Adrenal gland (tissue), 12 donors: Measurements from ENCODE around the gene RPS6KC1. TPM values are rescaled to one million over a fixed set of nuclear protein-coding genes. Genes with fewer than 3 reads are reported as not detected.

Experiments used
- DNase-seq, 7 donors: peaks; one replicate each; pipeline ENCODE4 v3.0.0-alpha.2; 2019 to 2020
- H3K27ac ChIP-seq, 5 donors: fragments of 200-600 bp; sonication (generic) in 4 of 5; 1 replicate in 3 of 5; 2 replicates in 2 of 5; pipeline versions ENCODE4 v1.5.1 to v1.8.0; 2016 to 2020; ENCODE audit warnings: mild to moderate bottlenecking in 1 of 5
- H3K27me3 ChIP-seq: fragments of 200-600 bp; 2 replicates; pipeline ENCODE4 v1.8.0; 2021
- H3K36me3 ChIP-seq, 2 donors: fragments of 200-600 bp; replicated peaks in 1 of 2; 1 replicate in 1 of 2; 2 replicates in 1 of 2; pipeline versions ENCODE4 v1.5.1 to v1.8.0; 2018 to 2022
- H3K4me1 ChIP-seq, 2 donors: fragments of 200-600 bp; replicated peaks in 1 of 2; 1 replicate in 1 of 2; 2 replicates in 1 of 2; pipeline versions ENCODE4 v1.5.1 to v1.8.0; 2018 to 2021
- H3K4me3 ChIP-seq, 4 donors: fragments of 200-600 bp; sonication (generic) in 3 of 4; one replicate each; pipeline ENCODE4 v1.5.1; 2016 to 2018
- H3K9me3 ChIP-seq, 3 donors: fragments of 200-600 bp; sonication (generic) in 1 of 3; replicated peaks in 1 of 3; 1 replicate in 2 of 3; 2 replicates in 1 of 3; pipeline versions ENCODE4 v1.5.1 to v1.8.0; 2016 to 2021
- POLR2A ChIP-seq, 2 donors: fragments of 450-650 bp; IDR thresholded peaks; one replicate each; pipeline ENCODE4 v1.6.1; 2017; ENCODE audit warnings: antibody characterized with exemption in 2 of 2, mild to moderate bottlenecking in 2 of 2, moderate library complexity in 1 of 2
- WGBS, 4 donors: extraction: QIAGEN DNeasy Blood & Tissue Kit in 2 of 4; methylation state at CpG; one replicate each; pipeline versions ENCODE4 v1.1.5 to v1.1.7; 2013 to 2017; 5-methylcytosine and 5-hydroxymethylcytosine counted together
- intact Hi-C, 2 donors: fragments of 100-400 bp; cut with DNase I; formaldehyde crosslinking; loops; one replicate each; pipeline versions ENCODE4 v1.14.1 to v1.15.0; 2022 to 2023
- polyA plus RNA-seq, 3 donors: library from polyadenylated mRNA; stranded (reverse); fragments of 200-250 nt in 2 of 3; fragments of 350-450 nt in 1 of 3; fragmentation: Illumina TruSeq in 1 of 3; extraction: RNeasy Lipid Tissue Mini Kit (QIAGEN cat#74804) in 1 of 3; gene quantifications; one replicate each; pipeline ENCODE4 v1.2.3, GENCODE V29; 2013 to 2014
- total RNA-seq, 9 donors: library from RNA; depleted of rRNA in 4 of 9; stranded (reverse); fragments of >200 nt in 4 of 9; fragments of 120-200 nt in 1 of 9; fragmentation: NEBNext Ultra II Directional in 1 of 9; extraction: Animal tissue kit (Norgen Biotek cat#: 25700) in 1 of 9; gene quantifications; one replicate each; pipeline versions ENCODE4 v1.1.0 to v1.2.4, GENCODE V29; 2013 to 2023
- TF ChIP-seq, protein P1 (sequence below), 6 experiments: fragments of 450-650 bp in 4 of 6; fragments of 200-600 bp in 2 of 6; sonication (generic) in 1 of 6; IDR thresholded peaks; 1 replicate in 5 of 6; 2 replicates in 1 of 6; pipeline versions ENCODE4 v1.5.1 to v1.8.0; 2016 to 2021; ENCODE audit warnings: antibody characterized with exemption in 6 of 6, mild to moderate bottlenecking in 2 of 6, moderate library complexity in 1 of 6
- donor health status: healthy with polysubstance abuse.
- donor health status: Bipolar disorder and iron deficiency.
- donor health status: DM: yes; HTN: yes; CAD: no.
- donor health status: DM: no; HTN: no; CAD: no.
- donor health status: DM: no; HTN: no; CAD: no.
- donor health status: DM: yes; HTN: yes; CAD: no.

RPS6KC1 gene
- total and polyA plus RNA-seq, 12 donors = 7.6 to 67.2 (median 26.2) TPM

DNA sequence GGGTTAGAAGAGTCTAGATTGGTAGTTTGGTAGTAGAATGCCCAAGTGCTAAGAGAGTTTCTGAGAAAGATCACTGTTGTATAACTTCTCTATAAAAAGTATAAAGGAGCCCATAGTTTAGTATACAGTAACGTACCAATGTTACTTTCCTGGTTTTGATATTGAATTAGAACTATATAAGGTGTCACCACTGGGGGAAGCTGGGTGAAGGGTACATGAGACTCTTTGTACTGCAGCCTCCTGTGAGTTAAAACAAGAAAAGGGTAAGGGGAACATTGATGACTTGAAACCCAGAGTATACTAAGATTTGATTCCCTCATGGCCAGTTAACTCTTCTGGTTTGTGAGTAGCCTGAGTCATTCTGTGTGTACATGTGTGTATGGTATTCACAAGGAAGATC lies 129.8 kb downstream of the RPS6KC1 start:
- Histone ChIP-seq H3K27ac (no peak overlapping the region), H3K9me3 (peaks cover 0 to 2% (median under 1%) of the 10 kb centered on the region in 3 donors), H3K36me3 (no peaks in the 10 kb centered on the region), H3K27me3 (no peaks in the 10 kb centered on the region), H3K4me3 (no peak overlapping the region), H3K4me1 (no peaks in the 10 kb centered on the region)
- TF ChIP-seq, protein P1, sequence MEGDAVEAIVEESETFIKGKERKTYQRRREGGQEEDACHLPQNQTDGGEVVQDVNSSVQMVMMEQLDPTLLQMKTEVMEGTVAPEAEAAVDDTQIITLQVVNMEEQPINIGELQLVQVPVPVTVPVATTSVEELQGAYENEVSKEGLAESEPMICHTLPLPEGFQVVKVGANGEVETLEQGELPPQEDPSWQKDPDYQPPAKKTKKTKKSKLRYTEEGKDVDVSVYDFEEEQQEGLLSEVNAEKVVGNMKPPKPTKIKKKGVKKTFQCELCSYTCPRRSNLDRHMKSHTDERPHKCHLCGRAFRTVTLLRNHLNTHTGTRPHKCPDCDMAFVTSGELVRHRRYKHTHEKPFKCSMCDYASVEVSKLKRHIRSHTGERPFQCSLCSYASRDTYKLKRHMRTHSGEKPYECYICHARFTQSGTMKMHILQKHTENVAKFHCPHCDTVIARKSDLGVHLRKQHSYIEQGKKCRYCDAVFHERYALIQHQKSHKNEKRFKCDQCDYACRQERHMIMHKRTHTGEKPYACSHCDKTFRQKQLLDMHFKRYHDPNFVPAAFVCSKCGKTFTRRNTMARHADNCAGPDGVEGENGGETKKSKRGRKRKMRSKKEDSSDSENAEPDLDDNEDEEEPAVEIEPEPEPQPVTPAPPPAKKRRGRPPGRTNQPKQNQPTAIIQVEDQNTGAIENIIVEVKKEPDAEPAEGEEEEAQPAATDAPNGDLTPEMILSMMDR (IDR thresholded peaks at IDR 0.05) = no peak
- 89 to 100% (median 97%) methylated on average over 1 of the region's 1 CpG for WGBS, 4 donors
- DNase-seq = no peak
- intact Hi-C loops = no loop called here

DNA sequence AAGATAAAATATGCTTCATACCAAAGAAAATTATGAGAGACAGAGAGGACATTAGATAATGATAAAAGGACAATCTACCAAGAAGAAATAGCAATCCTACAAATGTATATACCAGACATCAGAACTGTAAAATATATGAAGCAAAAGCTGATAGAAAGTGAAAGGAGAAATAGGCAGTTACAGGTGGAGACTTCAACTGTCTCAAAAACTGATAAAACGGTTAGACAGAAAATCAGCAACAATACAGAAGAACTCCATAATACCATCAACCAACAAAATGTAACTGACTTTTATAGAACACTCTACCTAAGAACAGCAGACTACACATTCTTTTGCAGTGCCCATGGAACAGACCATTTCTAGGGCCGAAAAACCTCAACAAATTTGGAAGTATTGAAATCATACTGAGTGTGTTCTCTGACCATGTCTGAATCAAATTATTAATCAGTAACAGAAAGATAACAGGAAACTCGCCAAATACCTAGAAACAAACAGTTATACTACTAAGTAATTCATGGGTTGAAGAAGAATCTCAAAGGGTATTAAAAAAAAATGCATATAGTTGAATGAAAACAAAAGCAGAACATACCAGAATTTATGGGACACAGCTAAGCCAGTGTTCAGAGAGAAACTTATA lies 132.1 kb downstream of the RPS6KC1 start:
- H3K27ac ChIP-seq = no peak overlapping the region
- no peak overlapping the region for H3K4me3 ChIP-seq
- no peaks in the 10 kb centered on the region for H3K4me1 ChIP-seq
- DNase-seq = no peak
- H3K9me3 ChIP-seq = peaks cover 0 to 12% (median 8%) of the 10 kb centered on the region in 3 donors
- intact Hi-C loops = no loop called here
- no peaks in the 10 kb centered on the region for H3K36me3 ChIP-seq
- H3K27me3 ChIP-seq = no peaks in the 10 kb centered on the region
- TF ChIP-seq POLR2A (IDR thresholded peaks at IDR 0.05) = no peak
- TF ChIP-seq, protein P1 (IDR thresholded peaks at IDR 0.05) = no peak
- WGBS, 4 donors = 93 to 97% (median 94%) methylated on average over 3 of the region's 3 CpGs

DNA sequence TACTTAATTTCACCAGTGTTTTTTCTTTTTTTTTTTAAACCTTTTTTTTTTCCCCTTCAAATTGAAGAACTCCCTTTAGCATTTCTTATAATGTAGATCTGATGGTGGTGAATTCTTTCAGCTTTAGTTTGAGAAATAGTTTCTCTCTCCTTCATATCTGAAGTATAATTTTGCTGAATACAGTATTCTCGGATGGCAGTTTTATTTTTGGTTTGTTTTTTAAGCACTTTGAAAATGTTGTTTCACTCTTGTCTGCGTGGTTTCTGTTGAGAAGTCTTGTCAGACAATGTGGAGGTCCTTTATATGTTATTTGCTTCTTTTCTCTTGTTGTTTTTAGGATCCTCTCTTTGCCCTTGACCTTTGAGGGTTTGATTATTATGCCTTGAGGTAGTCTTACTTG lies 135.1 kb downstream of the RPS6KC1 start:
- TF ChIP-seq POLR2A (IDR thresholded peaks at IDR 0.05) = no peak
- TF ChIP-seq, protein P1 (IDR thresholded peaks at IDR 0.05) = no peak
- Histone ChIP-seq H3K36me3 (no peaks in the 10 kb centered on the region), H3K27ac (no peak overlapping the region), H3K27me3 (no peaks in the 10 kb centered on the region), H3K4me3 (no peak overlapping the region), H3K9me3 (peaks cover 0 to 12% (median 8%) of the 10 kb centered on the region in 3 donors), H3K4me1 (no peaks in the 10 kb centered on the region)
- no peak for DNase-seq
- intact Hi-C loops = no loop called here
- 80 to 99% (median 97%) methylated on average over 2 of the region's 2 CpGs for WGBS, 4 donors

DNA sequence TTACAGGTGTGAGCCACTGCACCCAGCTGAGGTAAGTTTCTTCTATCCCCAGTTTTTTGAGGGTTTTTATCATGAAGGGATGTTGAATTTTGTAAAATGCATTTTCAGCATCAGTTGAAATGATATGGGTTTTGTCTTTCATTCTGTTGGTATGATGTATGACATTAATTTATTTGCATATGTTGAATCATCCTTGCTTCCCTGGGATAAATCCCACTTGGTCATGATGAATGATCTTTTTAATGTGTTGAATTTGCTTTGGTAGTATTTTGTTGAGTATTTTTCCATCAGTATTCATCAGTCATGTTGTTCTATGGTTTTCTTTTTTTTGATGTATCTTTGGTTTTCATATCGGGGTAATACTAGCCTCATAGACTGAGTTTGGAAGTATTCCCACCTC lies 141.0 kb downstream of the RPS6KC1 start:
- TF ChIP-seq, protein P1 (IDR thresholded peaks at IDR 0.05) = no peak
- no peak for TF ChIP-seq POLR2A (IDR thresholded peaks at IDR 0.05)
- Histone ChIP-seq H3K4me3 (no peak overlapping the region), H3K27ac (no peak overlapping the region), H3K36me3 (no peaks in the 10 kb centered on the region), H3K4me1 (no peaks in the 10 kb centered on the region), H3K9me3 (no peaks in the 10 kb centered on the region), H3K27me3 (no peaks in the 10 kb centered on the region)
- intact Hi-C loops = no loop called here
- WGBS, 4 donors = 82 to 94% (median 92%) methylated on average over 1 of the region's 1 CpG
- no peak for DNase-seq
